HL-60 (cell line): ENCODE results near the gene LINGO4.

Source experiments
- DNase-seq, 2 experiments: peaks; one replicate each; pipeline ENCODE4 v3.0.0-alpha.2; 2010 to 2020; ENCODE audit warnings: low read depth in 1 of 2, low spot score in 1 of 2
- H3K27ac ChIP-seq: fragments of 250-450 bp; sonication (Bioruptor Pico); replicated peaks from 2 replicates; pipeline ENCODE4 v1.5.1; 2020; ENCODE audit warnings: mild to moderate bottlenecking, moderate library complexity
- H3K27me3 ChIP-seq: fragments of 250-450 bp; sonication (Bioruptor Pico); 2 replicates; pipeline ENCODE4 v1.5.1; 2021; ENCODE audit warnings: mild to moderate bottlenecking, moderate library complexity; ENCODE audit not compliant: insufficient read depth, poor library complexity, severe bottlenecking
- H3K4me3 ChIP-seq: replicated peaks from 2 replicates; pipeline ENCODE4 v1.5.1; 2011; ENCODE audit warnings: mild to moderate bottlenecking, control low read depth, low read length; ENCODE audit not compliant: insufficient read depth
- GABPA ChIP-seq: IDR thresholded peaks from 2 replicates; pipeline ENCODE4 v1.6.1; 2012; ENCODE audit warnings: low read depth
- POLR2AphosphoS5 ChIP-seq: IDR thresholded peaks from 2 replicates; pipeline ENCODE4 v1.6.1; 2012; ENCODE audit warnings: low read depth
- SPI1 ChIP-seq: IDR thresholded peaks from 2 replicates; pipeline ENCODE4 v1.6.1; 2012; ENCODE audit warnings: low read depth, mild to moderate bottlenecking, borderline replicate concordance
- TF ChIP-seq, protein P1 (sequence below): IDR thresholded peaks from one replicate; pipeline ENCODE4 v1.5.1; 2011; ENCODE audit warnings: low read length, control low read depth, inconsistent platforms; ENCODE audit not compliant: insufficient read depth
- TF ChIP-seq, protein P2 (sequence below): IDR thresholded peaks from 2 replicates; pipeline ENCODE4 v1.6.1; 2012; ENCODE audit warnings: low read depth; ENCODE audit not compliant: insufficient replicate concordance

LINGO4 gene

DNA sequence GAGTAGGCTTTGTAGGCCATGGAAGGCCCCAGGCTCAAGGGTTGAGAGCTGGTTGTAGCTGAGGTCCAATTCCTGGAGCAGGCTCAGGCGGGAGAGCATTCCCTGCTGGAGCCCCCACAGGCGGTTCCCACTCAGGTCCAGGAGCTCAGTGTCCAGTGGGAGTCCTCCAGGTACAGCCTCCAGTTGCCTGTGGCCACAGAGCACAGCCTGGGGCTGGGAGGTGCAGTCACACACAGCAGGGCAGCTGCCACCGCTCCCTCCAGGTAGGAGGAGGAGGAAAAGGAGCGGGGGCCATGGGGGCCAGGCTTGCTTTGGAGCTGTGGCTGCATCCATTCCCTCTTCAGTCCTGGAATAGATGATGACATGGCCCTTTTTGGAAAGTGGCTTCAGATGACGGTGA is 2.8 kb downstream of the LINGO4 start:
- Histone ChIP-seq H3K27ac (no peak overlapping the region), H3K4me3 (no peak overlapping the region), H3K27me3 (peaks cover 9% of the 10 kb centered on the region)
- TF ChIP-seq SPI1 (no peak), POLR2AphosphoS5 (no peak), GABPA (no peak)
- TF ChIP-seq, protein P1, sequence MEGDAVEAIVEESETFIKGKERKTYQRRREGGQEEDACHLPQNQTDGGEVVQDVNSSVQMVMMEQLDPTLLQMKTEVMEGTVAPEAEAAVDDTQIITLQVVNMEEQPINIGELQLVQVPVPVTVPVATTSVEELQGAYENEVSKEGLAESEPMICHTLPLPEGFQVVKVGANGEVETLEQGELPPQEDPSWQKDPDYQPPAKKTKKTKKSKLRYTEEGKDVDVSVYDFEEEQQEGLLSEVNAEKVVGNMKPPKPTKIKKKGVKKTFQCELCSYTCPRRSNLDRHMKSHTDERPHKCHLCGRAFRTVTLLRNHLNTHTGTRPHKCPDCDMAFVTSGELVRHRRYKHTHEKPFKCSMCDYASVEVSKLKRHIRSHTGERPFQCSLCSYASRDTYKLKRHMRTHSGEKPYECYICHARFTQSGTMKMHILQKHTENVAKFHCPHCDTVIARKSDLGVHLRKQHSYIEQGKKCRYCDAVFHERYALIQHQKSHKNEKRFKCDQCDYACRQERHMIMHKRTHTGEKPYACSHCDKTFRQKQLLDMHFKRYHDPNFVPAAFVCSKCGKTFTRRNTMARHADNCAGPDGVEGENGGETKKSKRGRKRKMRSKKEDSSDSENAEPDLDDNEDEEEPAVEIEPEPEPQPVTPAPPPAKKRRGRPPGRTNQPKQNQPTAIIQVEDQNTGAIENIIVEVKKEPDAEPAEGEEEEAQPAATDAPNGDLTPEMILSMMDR = no peak
- TF ChIP-seq, protein P2, sequence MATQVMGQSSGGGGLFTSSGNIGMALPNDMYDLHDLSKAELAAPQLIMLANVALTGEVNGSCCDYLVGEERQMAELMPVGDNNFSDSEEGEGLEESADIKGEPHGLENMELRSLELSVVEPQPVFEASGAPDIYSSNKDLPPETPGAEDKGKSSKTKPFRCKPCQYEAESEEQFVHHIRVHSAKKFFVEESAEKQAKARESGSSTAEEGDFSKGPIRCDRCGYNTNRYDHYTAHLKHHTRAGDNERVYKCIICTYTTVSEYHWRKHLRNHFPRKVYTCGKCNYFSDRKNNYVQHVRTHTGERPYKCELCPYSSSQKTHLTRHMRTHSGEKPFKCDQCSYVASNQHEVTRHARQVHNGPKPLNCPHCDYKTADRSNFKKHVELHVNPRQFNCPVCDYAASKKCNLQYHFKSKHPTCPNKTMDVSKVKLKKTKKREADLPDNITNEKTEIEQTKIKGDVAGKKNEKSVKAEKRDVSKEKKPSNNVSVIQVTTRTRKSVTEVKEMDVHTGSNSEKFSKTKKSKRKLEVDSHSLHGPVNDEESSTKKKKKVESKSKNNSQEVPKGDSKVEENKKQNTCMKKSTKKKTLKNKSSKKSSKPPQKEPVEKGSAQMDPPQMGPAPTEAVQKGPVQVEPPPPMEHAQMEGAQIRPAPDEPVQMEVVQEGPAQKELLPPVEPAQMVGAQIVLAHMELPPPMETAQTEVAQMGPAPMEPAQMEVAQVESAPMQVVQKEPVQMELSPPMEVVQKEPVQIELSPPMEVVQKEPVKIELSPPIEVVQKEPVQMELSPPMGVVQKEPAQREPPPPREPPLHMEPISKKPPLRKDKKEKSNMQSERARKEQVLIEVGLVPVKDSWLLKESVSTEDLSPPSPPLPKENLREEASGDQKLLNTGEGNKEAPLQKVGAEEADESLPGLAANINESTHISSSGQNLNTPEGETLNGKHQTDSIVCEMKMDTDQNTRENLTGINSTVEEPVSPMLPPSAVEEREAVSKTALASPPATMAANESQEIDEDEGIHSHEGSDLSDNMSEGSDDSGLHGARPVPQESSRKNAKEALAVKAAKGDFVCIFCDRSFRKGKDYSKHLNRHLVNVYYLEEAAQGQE = no peak
- DNase-seq = no peak

DNA sequence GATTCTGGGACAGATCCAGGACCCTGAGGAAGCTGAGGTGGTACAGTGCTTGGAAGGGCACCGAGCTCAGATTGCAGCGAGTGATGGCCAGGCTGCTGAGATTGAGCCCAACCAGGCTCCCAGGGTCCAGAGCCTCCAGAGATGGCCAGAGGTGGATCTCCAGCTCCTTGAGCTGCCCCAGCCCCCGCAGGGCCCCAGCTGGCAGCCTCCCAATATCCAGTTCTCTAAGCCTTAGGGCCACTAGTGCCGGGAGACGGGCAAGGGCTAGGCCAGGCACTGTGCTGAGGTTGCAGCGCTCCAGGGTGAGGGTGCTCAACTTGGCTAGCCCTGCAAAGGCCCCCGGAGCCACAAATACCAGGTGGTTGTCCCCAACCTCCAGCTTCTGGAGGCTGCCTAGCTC is 3.4 kb downstream of the LINGO4 start:
- TF ChIP-seq SPI1 (no peak), POLR2AphosphoS5 (no peak), GABPA (no peak)
- TF ChIP-seq, protein P2 = no peak
- TF ChIP-seq, protein P1 = no peak
- Histone ChIP-seq H3K4me3 (no peak overlapping the region), H3K27ac (no peak overlapping the region), H3K27me3 (peaks cover 9% of the 10 kb centered on the region)
- DNase-seq = no peak

DNA sequence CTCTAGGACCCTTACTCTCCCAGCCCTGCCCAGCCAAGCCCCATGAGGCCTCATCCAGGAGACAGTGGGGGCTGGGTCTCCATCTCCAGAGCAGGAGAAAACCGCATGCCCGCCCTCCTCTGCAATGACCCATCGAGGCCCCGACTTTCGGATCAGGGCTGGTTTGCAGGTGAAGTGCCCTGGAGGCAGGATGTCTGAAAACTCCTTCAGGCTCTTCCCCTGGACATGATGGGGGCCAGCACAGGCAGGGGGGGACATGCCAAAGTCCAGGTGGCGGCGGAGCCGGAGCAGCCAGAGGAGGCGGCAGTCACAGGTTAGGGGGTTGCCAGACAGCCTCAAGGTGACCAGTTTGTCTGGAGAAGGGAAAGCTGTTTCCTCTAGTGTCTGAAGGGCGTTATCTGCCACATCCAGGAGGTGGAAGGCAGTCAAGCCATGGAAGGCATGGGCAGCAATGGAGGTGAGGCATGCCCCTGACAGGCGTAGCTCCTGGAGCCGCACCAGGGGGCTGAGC is 3.9 kb downstream of the LINGO4 start:
- H3K4me3 ChIP-seq = no peak overlapping the region
- H3K27me3 ChIP-seq = peaks cover 9% of the 10 kb centered on the region
- no peak overlapping the region for H3K27ac ChIP-seq
- TF ChIP-seq SPI1 (no peak), GABPA (no peak), POLR2AphosphoS5 (no peak)
- TF ChIP-seq, protein P1 = no peak
- TF ChIP-seq, protein P2 = no peak
- no peak for DNase-seq
